HG03060 (cell line): ENCODE measurements around the gene SYNJ2.
A peak's percentile ranks its signal among the peaks of the same experiment; 100 is the strongest.

ENCODE experiments used
- ATAC-seq: cut with Tn5 transposase; IDR thresholded peaks from one replicate; pipeline ENCODE4 v1.9.1; 2021; ENCODE audit warnings: low read depth, moderate number of reproducible peaks; ENCODE audit not compliant: unreplicated experiment

SYNJ2 gene

GRCh38 chr6:158050955-158051354, 69.3 kb downstream of the SYNJ2 start:
- no peak for ATAC-seq

DNA sequence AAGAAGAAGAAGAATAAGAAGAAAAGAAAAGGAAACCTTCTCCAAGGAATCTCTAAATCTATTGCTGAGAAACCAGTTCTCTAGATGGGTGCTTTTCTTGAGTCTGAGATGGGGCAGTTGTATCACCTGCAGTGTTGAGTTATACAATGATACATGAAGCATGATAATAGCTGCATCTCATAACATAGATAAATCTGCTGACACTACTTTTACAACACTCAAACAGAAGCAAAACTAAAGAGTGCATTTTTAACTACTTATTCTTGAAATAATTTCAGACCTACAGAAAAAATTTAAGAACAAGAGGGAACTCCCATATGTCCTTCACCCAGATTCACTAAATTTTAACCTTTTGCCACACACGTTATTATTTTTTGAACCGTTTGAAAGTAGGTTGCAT, 70.3 kb downstream of the SYNJ2 start:
- ATAC-seq, result no peak

DNA sequence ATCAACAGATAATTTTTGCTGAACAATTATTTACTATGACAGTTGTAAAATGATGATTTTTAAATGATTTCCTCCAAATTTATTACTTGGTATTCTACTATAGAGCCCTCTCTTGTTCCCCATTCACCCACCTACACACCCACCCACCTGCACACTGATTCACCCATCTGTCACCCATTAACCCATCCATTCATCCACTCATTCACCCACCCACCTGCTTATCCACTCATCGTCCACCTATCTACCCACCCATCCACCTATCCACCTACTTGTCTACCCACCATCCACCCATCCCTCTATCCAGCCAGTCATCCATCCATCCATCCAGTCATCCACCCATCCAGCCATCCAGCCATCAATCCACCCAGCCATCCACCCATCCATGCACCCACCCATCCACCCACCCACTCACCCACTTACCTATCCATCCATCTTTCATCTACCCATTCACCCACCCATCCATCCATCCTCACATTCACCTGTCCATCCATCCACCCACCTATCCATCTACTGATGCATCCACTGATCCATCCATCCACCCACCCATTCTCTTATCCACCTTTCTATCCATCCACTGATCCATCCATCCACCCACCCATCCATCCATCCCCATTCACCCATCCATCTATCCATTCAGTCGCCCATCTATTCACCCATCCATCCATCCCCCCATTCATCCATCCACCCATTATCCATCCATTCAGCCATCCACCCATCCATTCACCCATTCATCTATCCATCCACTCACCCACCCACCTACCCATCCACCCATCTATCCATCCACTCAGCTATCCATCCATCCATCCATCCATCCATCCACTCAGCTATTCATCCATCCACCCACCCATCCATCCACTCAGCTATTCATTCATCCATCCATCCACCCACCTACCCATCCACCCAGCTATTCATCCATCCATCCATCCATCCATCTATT, 72.0 kb downstream of the SYNJ2 start:
- no peak for ATAC-seq

GRCh38 chr6:158056355-158056754, 74.7 kb downstream of the SYNJ2 start:
- ATAC-seq, result no peak

DNA sequence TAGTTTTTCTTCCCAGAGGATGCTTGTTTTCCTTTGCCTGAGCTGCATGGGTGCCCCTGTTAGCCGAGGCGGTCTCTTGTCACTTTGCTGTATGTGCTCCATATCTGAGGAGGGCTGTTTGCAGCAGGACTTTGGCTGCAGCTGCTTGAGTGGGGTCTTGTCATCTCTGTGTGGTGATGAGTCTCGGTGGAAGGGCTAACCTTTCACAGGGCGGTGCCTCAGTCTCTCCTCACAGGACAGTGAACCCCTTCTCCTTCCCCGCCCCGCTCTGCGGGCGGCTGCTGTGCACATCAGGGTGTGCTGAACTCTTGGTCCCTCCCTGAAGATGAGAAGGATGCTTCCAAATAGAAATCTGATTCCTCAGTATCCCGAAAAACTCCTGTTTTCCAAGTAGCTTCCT, 75.1 kb downstream of the SYNJ2 start:
- ATAC-seq, result no peak

DNA sequence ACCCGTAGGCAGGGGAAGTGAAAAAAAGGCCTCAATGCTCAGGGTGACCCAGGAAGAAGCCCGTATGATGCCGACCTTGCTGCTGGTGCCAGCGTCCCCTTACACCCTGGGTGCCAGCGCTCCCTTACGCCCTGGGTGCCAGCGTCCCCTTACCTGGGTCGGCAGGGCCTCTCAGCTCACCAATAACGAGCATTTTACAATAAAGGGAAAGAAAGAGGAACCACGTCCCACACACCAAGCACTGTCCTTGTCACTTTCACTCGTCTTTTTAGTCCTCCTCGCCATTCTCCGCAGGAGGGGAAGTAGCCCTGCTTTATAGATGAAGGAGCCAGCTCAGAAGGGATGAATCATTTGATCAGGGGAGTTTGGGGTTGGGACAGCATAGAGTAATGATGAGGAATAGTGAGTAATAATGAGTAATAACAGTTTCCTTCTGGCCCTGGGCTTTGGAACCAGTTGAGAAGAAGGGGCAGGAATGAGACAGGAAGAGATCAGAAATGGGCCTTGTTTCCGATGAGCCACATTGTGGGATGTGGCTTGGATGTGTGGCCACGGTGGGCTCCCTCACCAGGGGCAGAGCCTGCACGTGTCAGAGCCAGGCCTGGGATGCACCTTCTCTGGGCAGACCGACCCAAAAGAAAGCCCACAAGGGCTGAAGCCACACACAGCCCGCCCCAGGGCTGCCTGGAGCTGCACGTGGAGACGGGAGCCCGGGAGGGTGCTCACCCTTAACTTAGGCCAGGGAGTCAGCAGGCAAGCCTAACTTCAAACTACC, 75.7 kb downstream of the SYNJ2 start:
- peak; percentile 41 for ATAC-seq

GRCh38 chr6:158058171-158058651, 76.5 kb downstream of the SYNJ2 start:
- ATAC-seq, result no peak

DNA sequence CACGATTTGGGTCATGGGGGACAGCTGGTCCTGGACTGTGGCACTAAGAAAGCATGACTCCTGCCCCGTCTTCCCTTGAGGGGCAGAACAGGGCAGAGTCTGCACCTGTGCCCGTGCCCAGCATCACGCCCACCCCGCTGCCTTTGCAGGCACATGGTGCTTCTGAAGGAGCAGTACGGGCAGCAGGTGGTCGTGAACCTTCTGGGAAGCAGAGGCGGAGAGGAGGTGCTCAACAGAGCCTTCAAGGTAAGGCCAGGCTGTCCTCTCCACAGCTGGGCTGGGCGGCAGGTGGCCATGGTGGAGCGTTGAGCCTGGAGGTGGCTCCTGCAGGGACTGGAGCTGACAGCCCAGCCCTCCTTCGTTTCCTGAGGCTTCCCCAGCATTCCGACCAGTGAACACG, 77.4 kb downstream of the SYNJ2 start:
- no peak for ATAC-seq

- ATAC-seq, result no peak
Measured at GRCh38 chr6:158060455-158061360, 79.0 kb downstream of the SYNJ2 start.

GRCh38 chr6:158061361-158061708, 79.7 kb downstream of the SYNJ2 start:
- no peak for ATAC-seq

DNA sequence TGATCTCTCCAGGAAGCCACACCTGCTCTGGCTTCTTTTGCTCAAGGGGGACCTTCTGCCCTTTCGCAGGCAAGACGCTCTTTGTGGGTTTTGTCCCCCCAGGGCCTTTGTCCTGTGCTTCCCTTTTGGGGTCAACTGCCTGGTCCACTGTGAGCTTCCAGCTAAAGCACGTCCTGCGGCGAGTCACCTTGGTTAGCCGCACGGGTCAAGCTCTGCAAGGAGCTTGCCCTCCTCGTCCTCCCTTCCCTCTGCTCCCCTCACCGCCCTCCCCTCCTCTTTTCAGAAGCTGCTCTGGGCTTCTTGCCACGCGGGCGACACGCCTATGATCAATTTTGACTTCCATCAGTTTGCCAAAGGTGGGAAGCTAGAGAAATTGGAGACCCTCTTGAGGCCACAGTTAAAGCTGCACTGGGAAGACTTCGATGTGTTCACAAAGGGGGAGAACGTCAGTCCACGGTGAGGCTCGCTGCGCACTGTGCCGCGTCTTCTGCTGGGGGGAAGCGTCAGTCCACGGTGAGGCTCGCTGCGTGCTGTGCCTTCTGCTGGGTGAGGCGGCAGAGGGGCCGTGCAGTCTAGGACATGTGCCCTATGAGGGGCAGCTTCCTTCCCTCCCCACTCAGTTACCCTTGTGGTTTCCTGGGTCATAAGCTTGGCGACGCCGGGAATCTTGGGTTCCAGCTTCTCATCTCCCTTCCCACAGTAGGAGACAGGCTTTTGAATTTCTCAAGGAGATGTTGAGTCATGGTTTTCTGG, 80.2 kb downstream of the SYNJ2 start:
- ATAC-seq, result no peak

DNA sequence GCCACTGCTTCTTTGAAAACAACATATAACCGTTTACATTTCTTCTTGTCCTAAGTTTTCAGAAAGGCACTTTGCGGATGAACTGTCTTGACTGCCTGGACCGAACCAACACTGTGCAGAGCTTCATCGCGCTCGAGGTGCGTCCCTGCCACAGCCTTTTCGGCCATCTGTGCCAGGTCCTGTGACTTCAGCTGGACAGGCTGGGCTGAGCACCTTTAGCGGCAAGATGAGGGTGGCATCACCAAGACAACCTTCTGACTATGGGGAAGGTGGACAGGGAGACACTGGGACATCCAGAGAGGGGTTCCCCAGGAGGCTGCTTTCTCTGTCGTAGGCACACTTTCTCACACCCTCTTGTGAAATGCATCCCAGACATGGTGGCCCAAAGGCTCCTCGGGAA, 82.1 kb downstream of the SYNJ2 start:
- no peak for ATAC-seq

DNA sequence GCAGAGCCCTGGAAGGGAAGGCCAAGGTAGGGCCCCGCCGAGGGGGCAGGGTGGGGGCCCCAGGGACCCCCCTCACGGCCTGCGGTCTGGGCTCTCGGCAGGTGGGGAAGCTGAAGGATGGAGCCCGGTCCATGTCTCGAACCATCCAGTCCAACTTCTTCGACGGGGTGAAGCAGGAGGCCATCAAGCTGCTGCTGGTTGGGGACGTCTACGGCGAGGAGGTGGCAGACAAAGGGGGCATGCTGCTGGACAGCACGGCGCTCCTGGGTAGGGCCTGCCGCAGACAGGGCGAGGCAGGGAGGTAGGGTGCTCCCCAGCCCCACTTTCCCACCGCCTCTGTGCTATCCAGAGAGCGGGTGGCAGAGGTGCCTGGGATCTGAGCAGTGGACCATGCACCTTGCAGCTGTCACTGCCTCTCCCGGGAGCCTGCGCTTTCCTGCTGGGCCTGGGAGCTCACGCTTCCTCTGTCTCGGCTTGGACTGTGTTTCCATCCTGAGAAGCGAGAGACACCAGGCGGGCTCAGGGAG, 83.1 kb downstream of the SYNJ2 start:
- no peak for ATAC-seq

GRCh38 chr6:158066136-158066781, 84.6 kb downstream of the SYNJ2 start:
- ATAC-seq, result no peak

- ATAC-seq, result no peak
Measured at GRCh38 chr6:158067436-158068015, 85.9 kb downstream of the SYNJ2 start.

- no peak for ATAC-seq
Measured at GRCh38 chr6:158068156-158068892, 86.7 kb downstream of the SYNJ2 start.

DNA sequence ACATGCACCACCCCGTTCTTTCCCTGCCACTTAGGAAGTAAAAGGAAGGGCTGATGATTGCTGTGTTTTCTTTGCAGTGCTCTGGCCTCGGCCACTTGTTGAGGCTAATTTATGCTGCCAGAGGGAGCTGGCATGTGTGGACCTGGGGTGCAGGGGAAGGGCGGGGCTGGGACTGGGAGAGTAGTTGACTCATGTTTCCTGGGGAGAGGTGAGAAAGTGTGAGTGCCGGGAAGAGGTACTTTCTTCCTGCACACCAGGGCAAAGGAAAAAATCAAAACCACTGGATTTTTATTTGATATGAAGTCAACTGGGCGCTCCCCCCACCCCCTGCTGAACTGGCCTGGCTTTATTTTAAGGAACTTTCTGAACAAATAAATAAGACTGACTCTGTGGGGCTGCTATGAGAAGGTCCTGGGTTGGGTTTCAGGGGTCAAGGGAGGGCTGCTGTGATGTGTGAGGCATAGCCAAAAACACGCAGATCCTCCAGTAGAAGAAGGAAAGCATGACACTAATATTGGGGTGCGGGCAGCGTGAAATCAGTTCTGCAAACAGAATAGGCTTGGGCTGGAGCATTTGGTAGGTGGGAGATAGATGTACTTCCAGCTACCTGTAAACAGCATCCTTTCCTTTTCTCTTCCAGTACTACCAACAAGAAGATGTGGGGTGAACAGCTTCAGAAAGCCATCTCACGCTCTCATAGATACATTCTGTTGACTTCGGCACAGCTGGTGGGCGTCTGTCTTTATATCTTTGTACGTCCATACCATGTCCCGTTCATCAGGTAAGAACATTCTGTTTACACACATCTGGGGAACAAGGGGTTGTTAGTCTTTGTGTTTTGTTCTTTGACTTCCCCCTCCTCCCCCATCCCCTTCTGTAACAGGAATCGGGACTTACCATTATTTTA, 87.5 kb downstream of the SYNJ2 start:
- ATAC-seq, result no peak
